ENCODE data around the gene KLHL36.
"Not testable (repeated sequence)": the region's sequence is repeated elsewhere in the genome, so short reads cannot be mapped to it uniquely, and the experiment has no call there.

Gene KLHL36

DNA sequence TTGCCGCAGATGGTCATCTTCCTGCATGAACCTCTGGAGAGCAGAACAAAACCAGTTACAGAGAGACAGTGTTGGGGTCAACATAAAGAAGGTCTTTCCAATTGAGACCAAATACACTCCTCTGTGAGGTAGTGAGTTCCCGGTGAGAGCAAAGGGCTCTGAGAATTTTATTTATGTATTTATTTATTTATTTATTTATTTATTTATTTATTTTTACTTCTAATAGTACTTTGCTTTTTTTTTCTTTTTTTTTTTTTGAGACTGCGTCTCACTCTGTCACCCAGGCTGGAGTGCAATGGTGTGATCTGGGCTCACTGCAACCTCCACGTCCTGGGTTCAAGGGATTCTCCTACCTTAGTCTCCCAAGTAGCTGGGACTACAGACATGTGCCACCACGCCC, 18.3 kb upstream of the KLHL36 start:
- no peak for DNase-seq (ENCODE audit: low spot score)
- TF ChIP-seq, protein P1, sequence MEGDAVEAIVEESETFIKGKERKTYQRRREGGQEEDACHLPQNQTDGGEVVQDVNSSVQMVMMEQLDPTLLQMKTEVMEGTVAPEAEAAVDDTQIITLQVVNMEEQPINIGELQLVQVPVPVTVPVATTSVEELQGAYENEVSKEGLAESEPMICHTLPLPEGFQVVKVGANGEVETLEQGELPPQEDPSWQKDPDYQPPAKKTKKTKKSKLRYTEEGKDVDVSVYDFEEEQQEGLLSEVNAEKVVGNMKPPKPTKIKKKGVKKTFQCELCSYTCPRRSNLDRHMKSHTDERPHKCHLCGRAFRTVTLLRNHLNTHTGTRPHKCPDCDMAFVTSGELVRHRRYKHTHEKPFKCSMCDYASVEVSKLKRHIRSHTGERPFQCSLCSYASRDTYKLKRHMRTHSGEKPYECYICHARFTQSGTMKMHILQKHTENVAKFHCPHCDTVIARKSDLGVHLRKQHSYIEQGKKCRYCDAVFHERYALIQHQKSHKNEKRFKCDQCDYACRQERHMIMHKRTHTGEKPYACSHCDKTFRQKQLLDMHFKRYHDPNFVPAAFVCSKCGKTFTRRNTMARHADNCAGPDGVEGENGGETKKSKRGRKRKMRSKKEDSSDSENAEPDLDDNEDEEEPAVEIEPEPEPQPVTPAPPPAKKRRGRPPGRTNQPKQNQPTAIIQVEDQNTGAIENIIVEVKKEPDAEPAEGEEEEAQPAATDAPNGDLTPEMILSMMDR (IDR thresholded peaks at IDR 0.05; ENCODE audit: extremely low read depth, missing control alignments): no peak

DNA sequence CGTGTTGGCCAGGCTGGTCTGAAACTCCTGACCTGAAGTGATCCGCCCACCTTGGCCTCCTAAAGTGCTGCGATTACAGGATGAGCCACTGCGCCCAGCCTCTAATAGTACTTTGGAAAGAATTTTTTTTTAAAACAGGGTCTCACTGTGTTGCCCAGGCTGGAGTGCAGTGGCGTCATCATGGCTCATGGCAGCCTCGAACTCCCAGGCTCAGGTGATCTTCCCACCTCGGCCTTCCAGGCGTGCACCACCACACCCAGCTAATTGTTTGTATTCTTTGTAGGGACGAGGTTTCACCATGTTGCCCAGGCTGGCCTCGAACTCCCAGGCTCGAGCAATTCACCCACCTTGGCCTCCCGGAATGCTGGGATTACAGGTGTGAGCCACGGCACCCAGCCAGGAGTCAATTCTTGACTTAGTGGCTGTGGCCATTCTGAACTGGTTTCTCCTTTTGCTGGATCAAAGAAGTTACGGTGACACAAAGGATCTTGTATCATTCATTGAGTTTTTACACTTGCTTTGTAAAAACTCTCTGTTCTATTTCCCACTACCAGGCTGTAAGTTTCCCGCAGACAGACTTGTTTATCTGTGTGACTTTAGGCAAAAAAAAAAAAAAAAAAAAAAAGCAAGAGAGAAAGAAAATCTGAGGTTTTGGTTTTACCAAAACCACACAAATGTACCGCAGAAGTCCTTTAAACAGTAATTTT, 17.7 kb upstream of the KLHL36 start:
- TF ChIP-seq, protein P1 (IDR thresholded peaks at IDR 0.05; ENCODE audit: extremely low read depth, missing control alignments): no peak
- no peak for DNase-seq (ENCODE audit: low spot score)

- TF ChIP-seq, protein P1 (IDR thresholded peaks at IDR 0.05; ENCODE audit: extremely low read depth, missing control alignments): no peak
- no peak for DNase-seq (ENCODE audit: low spot score)
Measured at GRCh38 chr16:84631153-84631466, 17.2 kb upstream of the KLHL36 start.

DNA sequence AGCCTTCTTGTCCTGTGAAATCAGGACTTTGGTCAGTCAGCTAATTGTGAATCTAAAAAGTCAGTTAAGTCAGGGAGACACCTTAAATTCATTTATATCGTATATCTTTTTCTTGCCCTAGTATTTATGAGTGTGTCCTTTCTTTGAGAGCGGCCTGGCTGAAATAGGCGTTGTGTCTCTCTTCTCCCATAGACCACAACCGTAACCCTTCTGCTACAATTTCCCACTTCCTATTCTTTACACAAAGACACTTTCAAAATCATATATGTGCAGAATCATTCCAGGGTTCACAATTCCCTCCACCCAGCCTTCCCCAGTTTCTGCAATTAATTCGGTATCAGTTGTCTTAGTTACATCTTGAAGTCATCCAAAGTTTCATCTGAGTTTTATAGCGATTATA, 16.4 kb upstream of the KLHL36 start:
- DNase-seq (ENCODE audit: low spot score): no peak
- TF ChIP-seq, protein P1 (IDR thresholded peaks at IDR 0.05; ENCODE audit: extremely low read depth, missing control alignments): no peak

- not testable (repeated sequence) for DNase-seq (ENCODE audit: low spot score)
Measured at GRCh38 chr16:84632862-84633261, 15.4 kb upstream of the KLHL36 start.

DNA sequence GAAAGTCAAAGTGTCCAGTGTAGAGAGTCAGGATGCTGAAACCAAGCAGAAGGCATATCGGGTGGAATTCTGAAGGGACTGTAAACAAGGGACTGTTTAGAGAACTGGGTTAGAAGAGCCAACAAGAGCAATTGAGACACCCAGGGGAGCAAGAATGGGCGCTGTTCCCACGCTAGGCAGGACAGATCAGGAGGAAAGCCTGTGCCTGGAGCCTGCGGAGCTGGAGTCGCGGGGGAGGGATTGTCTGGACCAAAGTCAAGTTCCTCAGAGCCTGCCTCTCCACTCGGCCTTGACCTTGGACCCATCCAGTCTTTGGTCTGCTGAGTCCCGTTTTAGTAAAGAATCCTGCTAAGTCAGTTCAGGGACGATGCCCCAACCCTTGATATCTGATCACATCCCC, 14.7 kb upstream of the KLHL36 start:
- TF ChIP-seq, protein P1 (IDR thresholded peaks at IDR 0.05; ENCODE audit: extremely low read depth, missing control alignments): no peak
- DNase-seq (ENCODE audit: low spot score): no peak

DNA sequence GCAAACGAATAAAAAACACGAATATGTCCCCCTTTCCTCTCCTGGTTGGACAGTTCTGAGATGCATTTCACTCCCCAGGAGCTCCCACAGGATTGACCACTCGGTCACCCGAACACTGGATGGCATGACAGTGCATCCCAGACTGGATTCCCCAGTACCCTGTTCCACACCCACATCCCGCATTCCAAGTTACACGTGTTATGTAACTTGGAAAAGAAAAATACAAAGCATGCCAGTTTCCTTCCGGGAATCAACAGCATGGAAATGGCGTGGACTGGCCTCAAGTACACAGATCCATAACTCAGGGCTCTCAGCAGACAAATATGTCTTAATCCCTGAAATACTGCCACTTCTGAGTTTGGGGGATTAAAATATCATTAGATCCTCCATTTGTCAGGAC, 12.6 kb upstream of the KLHL36 start:
- DNase-seq (ENCODE audit: low spot score): no peak

GRCh38 chr16:84637709-84638108, 10.6 kb upstream of the KLHL36 start:
- no peak for DNase-seq (ENCODE audit: low spot score)
- TF ChIP-seq, protein P1 (IDR thresholded peaks at IDR 0.05; ENCODE audit: extremely low read depth, missing control alignments): no peak

More for the DNA sequence above, 12.6 kb upstream of the KLHL36 start:
- TF ChIP-seq, protein P1 (IDR thresholded peaks at IDR 0.05; ENCODE audit: extremely low read depth, missing control alignments): no peak
